Stimulated activated CD8-positive, alpha-beta memory T cell treated with anti-CD3 and anti-CD28 coated beads, Interleukin-15, amount 100 ng/mL, for 24 hours (primary cell): Measurements from ENCODE around the gene PCDHA10.
"Not testable (repeated sequence)": the region's sequence is repeated elsewhere in the genome, so short reads cannot be mapped to it uniquely, and the experiment has no call there.

Experiments
- DNase-seq: peaks from one replicate; pipeline ENCODE4 v3.0.0-alpha.2; 2020; ENCODE audit warnings: low read depth

The PCDHA10 gene

GRCh38 chr5:140855772-140856674 lies at the start of gene PCDHA10:
Gene PCDHA10 (plus strand): TSS chr5:140855897. CDS start chr5:140856049, 152 bp downstream.
- no peak for DNase-seq

- no peak for DNase-seq
Measured at GRCh38 chr5:140806834-140807775, 48.6 kb upstream of the PCDHA10 start, which contains the start of gene PCDHA4. Gene PCDHA4 (plus strand): TSS chr5:140807068.

GRCh38 chr5:140808241-140808888 lies 47.3 kb upstream of the PCDHA10 start:
- DNase-seq: not testable (repeated sequence)

- no peak for DNase-seq
Measured at GRCh38 chr5:140808889-140809291, 46.8 kb upstream of the PCDHA10 start.

- DNase-seq: no peak
Measured at GRCh38 chr5:140821375-140822280, 34.1 kb upstream of the PCDHA10 start, which contains the start of gene PCDHA5. Gene PCDHA5 (plus strand): TSS chr5:140821613.

GRCh38 chr5:140822281-140822629 lies 33.4 kb upstream of the PCDHA10 start:
- DNase-seq: no peak

GRCh38 chr5:140822969-140823368 lies 32.7 kb upstream of the PCDHA10 start:
- DNase-seq: not testable (repeated sequence)

GRCh38 chr5:140823475-140823874 lies 32.2 kb upstream of the PCDHA10 start:
- DNase-seq: no peak

GRCh38 chr5:140827704-140828361 lies 27.9 kb upstream of the PCDHA10 start, which contains the start of gene PCDHA6:
Gene PCDHA6 (plus strand): TSS chr5:140827960. CDS start chr5:140828092, 132 bp downstream.
- no peak for DNase-seq

- no peak for DNase-seq
Measured at GRCh38 chr5:140828362-140828737, 27.3 kb upstream of the PCDHA10 start.

GRCh38 chr5:140829511-140830501 lies 25.9 kb upstream of the PCDHA10 start:
- DNase-seq: not testable (repeated sequence)

GRCh38 chr5:140833993-140834392 lies 21.7 kb upstream of the PCDHA10 start, which contains the start of gene PCDHA7:
Gene PCDHA7 (plus strand): TSS chr5:140834269. CDS start chr5:140834384, 115 bp downstream.
- DNase-seq: no peak

- not testable (repeated sequence) for DNase-seq
Measured at GRCh38 chr5:140834439-140835008, 21.2 kb upstream of the PCDHA10 start.

- DNase-seq: no peak
Measured at GRCh38 chr5:140835622-140836510, 19.8 kb upstream of the PCDHA10 start.

GRCh38 chr5:140840978-140841962 lies 14.4 kb upstream of the PCDHA10 start, which contains the start of gene PCDHA8:
Gene PCDHA8 (plus strand): TSS chr5:140841187. CDS start chr5:140841322, 135 bp downstream.
- DNase-seq: no peak
